ENCODE data around the gene NLRP12.

- TF ChIP-seq CTCF (IDR thresholded peaks at IDR 0.05) (peak; percentile 100), EZH2 (IDR thresholded peaks at IDR 0.05) (no peak), EZH2phosphoT487 (IDR thresholded peaks at IDR 0.05) (no peak)
These were observed 31.2 kb downstream of the NLRP12 start for GRCh38 chr19:53792721-53793433.
